Measurements from ENCODE around the gene TNS2. TPM values are rescaled to one million over a fixed set of nuclear protein-coding genes. Genes with fewer than 3 reads are reported as not detected.
A peak's percentile ranks its signal among the peaks of the same experiment; 100 is the strongest.
"Not testable (repeated sequence)": the region's sequence is repeated elsewhere in the genome, so short reads cannot be mapped to it uniquely, and the experiment has no call there.

TNS2 gene
- total RNA-seq, 1 experiment from 2014 or later = 18.9 TPM

GRCh38 chr12:53096089-53096741, 46.4 kb downstream of the TNS2 start:
- no peak for DNase-seq (ENCODE audit: low spot score)

- DNase-seq (ENCODE audit: low spot score) = no peak
Measured at GRCh38 chr12:53096759-53097158, 46.9 kb downstream of the TNS2 start.

GRCh38 chr12:53097207-53097563, 47.3 kb downstream of the TNS2 start:
- peak; percentile 25 for DNase-seq (ENCODE audit: low spot score)

GRCh38 chr12:53097564-53098353, 47.9 kb downstream of the TNS2 start, which contains the start of gene IGFBP6:
TSS of gene IGFBP6 (plus strand) at chr12:53097667. CDS start at chr12:53097718, 51 bp downstream.
- peak; percentile 34 for DNase-seq (ENCODE audit: low spot score)

- DNase-seq (ENCODE audit: low spot score) = peak; percentile 84
Measured at GRCh38 chr12:53098354-53098981, 48.6 kb downstream of the TNS2 start.

GRCh38 chr12:53099071-53099882, 49.4 kb downstream of the TNS2 start:
- DNase-seq (ENCODE audit: low spot score) = peak; percentile 98

GRCh38 chr12:53100466-53101151, 50.7 kb downstream of the TNS2 start:
- DNase-seq (ENCODE audit: low spot score) = no peak

- no peak for DNase-seq (ENCODE audit: low spot score)
Measured at GRCh38 chr12:53101266-53101665, 51.4 kb downstream of the TNS2 start.

- DNase-seq (ENCODE audit: low spot score) = no peak
Measured at GRCh38 chr12:53101931-53102781, 52.3 kb downstream of the TNS2 start.

- DNase-seq (ENCODE audit: low spot score) = no peak
Measured at GRCh38 chr12:53102883-53103807, 53.3 kb downstream of the TNS2 start, which contains the start of gene SOAT2. TSS of gene SOAT2 (plus strand) at chr12:53103486. CDS start at chr12:53103578, 92 bp downstream.

GRCh38 chr12:53103860-53104305, 54.0 kb downstream of the TNS2 start:
- DNase-seq (ENCODE audit: low spot score) = no peak

GRCh38 chr12:53105256-53105655, 55.4 kb downstream of the TNS2 start:
- no peak for DNase-seq (ENCODE audit: low spot score)

GRCh38 chr12:53105712-53106439, 56.0 kb downstream of the TNS2 start:
- DNase-seq (ENCODE audit: low spot score) = no peak

GRCh38 chr12:53107122-53107521, 57.3 kb downstream of the TNS2 start:
- DNase-seq (ENCODE audit: low spot score) = no peak

GRCh38 chr12:53112431-53112830, 62.6 kb downstream of the TNS2 start:
- not testable (repeated sequence) for DNase-seq (ENCODE audit: low spot score)

GRCh38 chr12:53113136-53113705, 63.4 kb downstream of the TNS2 start:
- no peak for DNase-seq (ENCODE audit: low spot score)

- no peak for DNase-seq (ENCODE audit: low spot score)
Measured at GRCh38 chr12:53113951-53114350, 64.1 kb downstream of the TNS2 start.
